Activated effector memory CD4-positive, alpha-beta T cell treated with anti-CD3 and anti-CD28 coated beads, Interleukin-2, amount 50 U/mL, for 16 hours (primary cell): Measurements from ENCODE around the gene COQ9.
"Not testable (repeated sequence)": the region's sequence is repeated elsewhere in the genome, so short reads cannot be mapped to it uniquely, and the experiment has no call there.

Experiments used
- DNase-seq: peaks from one replicate; pipeline ENCODE4 v3.0.0-alpha.2; 2020

The COQ9 gene

DNA sequence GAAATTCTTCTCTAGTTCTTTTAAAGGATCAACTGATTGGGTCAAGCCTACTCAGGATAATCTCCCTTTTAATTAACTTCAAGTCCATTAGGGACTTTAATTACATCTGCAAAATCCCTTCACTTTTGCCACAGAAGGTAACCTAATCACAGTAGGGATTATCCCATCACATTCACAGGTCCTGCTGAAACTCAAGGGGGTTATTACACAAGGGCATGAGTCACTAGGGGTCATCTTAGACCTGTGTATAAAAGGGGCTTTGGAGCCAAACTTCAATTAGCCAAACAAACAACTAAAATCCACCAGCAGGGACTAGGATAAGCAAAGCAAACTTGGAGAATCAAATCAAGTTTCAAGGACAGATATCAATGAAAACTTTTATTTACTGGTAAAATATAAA is 19.5 kb upstream of the COQ9 start:
- DNase-seq: no peak

DNA sequence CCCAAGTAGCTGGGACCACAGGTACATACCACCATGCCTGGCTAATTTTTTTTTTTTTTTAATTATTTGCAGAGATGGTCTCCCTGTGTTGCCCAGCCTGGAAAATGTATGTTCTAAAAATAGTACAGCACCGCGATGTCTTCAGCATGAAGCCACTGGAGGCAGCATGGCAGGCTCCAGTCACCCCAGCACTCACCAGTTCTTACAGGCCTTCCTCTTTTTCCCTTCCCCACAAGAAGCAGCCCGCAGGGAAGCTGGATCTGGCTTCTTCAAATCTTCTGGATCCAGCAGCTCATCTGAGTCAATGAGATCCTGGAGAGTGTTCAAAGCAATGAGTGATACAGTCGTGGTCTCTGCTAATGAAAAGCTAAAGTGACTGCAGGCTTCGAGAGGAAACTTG is 16.3 kb upstream of the COQ9 start:
- DNase-seq: no peak

DNA sequence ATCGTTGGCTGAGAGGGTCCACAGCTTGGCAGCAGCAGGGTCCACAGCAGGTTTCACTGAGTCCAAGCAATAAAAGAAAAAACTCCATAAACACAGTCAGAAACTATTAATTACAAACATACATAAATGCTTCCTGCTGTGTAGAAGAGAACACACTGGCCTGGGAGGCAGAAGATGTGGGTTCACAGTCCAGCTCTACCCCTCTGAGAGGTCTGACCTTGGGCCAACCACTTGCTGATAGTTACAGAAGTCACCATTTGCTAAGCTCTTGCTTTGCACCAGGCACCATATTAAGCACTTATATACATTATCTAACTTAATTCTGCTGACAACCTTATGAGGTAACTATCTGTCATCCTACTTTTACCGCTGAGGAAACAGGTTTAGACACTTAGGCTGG is 14.8 kb upstream of the COQ9 start:
- DNase-seq: no peak

GRCh38 chr16:57432989-57433388 is 14.3 kb upstream of the COQ9 start:
- no peak for DNase-seq

DNA sequence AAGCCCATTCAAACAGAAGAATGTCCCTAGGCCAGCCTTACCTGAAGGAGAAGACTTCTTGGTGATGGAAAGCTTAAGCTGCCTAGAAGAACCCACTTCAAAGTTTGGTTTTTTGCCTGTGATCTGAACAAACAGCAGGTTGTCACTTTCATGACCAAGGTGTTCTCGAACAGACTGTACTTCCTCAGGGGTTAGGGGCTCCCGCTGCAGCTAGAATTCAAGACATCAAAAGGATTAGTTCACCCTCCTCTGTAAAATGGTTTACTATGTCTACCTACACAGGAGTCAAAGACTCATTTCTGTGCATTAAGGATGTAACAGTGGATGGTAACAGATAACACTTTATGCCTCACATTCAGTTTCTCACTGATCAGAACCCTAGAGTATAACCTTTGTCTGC is 13.3 kb upstream of the COQ9 start:
- DNase-seq: no peak

DNA sequence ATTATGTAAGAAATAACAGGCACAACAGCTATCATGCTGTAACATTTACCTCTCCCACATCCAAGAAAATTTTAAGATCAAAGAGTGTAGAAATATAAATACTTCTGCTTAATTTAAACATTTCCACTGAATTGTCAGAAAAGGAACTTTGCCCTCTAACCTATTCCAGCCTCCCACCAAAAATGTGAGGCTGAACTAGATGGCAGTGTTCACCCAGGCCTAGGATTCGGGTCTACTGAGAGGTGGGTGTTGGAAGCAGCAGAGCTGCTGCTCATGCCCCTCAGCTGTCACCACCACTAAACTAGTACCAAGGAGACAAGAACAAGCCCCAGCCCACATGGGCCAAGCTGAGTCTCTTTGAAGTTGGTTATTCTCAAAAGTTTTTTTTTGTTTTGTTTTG is 11.4 kb upstream of the COQ9 start:
- DNase-seq: no peak

DNA sequence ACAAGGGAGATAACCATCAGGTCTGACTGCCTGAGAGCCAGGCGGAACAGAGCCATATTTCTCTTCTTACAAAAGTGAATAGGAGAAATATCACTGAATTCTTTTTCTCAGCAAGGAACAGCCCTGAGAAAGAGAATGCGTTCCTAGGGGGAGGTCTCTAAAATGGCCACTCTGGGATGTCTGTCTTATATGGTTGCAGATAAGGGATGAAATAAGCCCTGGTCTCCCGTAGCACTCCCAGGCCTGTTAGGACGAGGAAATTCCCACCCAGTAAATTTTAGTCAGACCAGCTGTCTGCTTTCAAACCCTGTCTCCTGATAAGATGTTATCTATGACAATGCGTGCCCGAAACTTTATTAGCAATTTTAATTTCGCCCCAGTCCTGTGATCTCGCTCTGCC is 7.3 kb upstream of the COQ9 start:
- not testable (repeated sequence) for DNase-seq

- not testable (repeated sequence) for DNase-seq
These were observed 6.7 kb upstream of the COQ9 start for GRCh38 chr16:57440551-57440950.

DNA sequence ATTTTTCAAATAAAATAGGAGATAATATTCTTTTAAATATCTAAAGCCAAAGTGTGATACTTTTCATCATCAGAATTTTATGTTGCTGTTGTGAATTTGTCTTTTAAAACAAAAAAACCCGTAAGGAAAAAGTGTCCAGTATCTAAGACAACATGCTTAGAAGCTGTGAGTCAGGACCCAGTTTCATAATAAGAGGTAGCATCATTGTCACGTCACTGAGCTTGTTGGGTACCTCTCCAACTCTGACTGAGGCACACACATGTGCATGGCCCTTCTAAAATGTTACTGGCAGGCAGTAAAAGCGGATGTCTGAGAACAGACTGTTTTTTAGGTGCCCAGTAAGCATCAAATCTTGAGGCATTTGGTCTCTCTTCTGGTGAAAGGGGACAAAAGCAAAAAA is 2.6 kb upstream of the COQ9 start:
- DNase-seq: no peak

GRCh38 chr16:57445510-57445909 is 1.8 kb upstream of the COQ9 start:
- no peak for DNase-seq

DNA sequence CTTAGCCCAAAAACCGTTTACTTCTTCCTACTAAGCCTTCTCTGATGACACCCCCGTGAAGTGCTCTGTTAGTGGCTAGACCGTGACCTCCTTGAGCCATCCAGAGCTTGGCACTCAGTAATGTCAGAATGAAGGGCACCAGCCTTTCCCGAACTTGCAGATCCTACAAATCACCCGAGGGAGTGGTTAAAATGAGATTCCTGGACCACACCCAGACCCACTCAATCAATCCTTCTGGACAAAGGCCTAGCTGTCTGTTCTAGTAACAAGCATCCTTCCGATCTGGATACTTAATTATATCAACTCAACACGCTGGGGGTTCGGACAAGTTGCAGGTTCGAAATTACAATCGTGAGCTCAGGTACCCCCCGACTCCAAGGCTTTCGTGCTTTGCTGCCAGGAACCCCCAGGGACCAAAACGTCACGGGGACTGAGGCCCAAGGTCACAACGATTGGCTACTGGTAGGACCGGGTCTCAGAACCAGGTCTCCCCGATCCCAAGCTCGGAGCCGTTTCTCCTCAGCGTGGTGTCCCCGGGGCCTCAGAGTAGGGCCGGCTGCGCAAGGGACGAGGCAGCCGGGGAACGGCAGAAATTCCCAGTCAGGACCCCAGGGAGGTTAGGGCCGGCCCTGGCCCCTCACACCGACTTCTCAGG is 621 bp upstream of the COQ9 start:
- no peak for DNase-seq

DNA sequence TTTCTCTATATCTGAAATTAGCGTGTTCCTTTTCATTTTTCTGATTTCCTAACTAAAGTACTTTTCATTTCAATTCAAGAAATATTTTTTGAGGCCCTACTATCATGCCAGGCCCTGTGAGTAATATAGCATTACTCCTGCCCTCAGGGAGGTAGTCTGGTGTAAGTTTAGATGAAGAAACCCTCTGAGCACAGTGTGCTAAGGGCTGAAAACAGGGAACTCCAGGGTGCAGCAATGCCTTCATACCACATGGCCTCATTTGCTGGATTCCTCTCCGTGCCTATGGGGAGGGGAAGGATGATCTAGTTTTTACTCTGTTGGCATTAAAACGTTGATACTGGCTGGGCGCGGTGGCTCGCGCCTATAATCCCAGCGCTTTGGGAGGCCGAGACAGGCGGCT is 4.7 kb downstream of the COQ9 start:
- DNase-seq: no peak

GRCh38 chr16:57462209-57462977 is 15.1 kb downstream of the COQ9 start, which contains the start of gene POLR2C:
POLR2C (plus strand) TSS chr16:57462679; CDS start chr16:57462725, 46 bp downstream.
- peak; percentile 98 for DNase-seq

DNA sequence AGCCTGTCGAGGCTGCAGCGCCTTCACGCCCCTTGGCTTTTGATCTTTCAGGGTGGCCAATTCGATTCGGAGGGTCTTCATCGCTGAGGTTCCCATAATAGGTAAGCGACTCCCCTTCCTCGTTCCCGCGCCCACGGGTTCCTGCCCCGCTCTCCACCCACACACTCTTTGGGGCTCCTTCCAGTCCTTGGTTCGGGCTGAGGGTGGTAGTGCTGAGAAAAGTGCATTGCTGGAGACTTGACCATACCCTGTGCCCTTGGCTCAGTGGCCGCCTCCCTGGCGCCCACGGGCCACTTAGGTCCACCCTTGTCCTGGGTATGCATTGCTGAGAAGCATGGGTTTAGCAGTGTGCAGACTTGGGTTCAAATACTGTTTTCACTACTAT is 15.7 kb downstream of the COQ9 start:
- no peak for DNase-seq

DNA sequence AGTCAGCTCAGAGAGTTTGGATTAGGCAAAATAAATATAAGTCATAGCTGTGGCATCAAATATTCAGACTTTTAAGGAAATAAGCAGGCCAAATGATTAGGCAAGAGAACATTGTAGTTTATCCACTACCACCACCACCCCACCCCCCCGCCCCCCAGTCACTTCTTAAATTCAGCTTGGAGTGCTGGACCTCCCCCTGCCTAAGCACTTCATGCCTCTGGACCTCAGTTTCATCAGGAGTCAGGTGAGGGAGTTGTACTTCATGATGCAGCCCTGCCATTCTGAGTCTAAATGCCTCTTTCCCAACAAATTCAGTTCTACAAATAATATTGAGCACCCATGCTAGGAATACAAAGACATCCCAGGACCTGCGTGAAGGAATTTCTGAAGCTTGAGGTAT is 17.2 kb downstream of the COQ9 start:
- no peak for DNase-seq

- no peak for DNase-seq
These were observed 21.1 kb downstream of the COQ9 start for GRCh38 chr16:57468346-57468745.

DNA sequence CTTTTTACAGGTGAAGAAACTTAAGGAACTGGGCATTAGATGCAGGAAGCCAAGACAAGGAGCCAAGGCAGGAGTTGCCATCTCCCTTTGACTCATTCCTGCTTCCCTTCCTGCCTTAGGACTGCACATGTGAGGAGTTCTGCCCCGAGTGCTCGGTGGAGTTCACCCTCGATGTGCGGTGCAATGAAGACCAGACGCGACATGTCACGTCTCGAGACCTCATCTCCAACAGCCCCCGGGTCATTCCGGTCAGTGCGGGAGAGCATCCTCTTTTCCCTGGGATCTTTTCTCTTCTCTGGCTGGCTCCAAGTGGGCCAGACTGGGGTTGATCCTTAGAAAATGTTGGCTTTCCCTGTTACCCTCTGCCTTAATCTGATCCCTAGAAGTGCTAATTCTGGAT is 21.8 kb downstream of the COQ9 start:
- DNase-seq: no peak

DNA sequence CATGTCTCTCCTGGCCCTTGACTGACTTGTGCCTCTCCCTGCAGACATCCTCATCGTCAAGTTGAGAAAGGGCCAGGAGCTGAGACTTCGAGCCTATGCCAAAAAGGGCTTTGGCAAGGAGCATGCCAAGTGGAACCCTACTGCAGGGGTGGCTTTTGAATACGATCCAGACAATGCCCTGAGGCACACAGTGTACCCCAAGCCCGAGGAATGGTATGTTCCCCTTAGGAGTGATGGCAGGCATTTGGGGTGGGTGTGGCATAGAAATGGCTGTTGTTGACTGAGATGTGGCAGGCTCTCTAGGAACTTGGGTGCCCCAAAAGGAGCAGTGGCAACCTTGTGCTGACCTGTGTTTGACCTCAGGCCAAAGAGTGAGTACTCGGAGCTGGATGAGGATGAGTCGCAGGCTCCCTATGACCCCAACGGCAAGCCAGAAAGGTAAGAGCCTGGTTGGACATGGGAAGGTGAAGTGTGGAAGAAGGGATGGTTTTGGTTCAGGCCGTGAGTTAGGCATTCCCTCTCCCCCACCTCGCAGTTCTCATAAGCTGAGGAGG is 22.7 kb downstream of the COQ9 start:
- no peak for DNase-seq

DNA sequence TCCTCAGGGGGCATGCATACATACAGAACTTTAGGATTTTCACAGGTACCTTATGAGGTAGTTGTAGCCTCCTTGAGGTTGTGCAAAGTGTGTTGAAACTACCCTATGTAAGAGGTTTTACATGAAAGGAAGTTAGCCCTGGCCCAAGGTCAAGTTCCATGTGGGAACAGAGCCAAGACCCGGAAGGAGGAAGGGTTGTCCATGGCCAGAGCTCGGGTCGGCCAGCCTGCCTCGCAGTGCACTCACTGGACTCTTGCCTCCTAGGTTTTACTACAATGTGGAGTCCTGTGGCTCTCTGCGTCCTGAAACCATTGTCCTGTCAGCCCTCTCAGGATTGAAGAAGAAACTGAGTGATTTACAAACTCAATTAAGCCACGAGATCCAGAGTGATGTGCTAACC is 23.4 kb downstream of the COQ9 start:
- no peak for DNase-seq

- no peak for DNase-seq
These were observed 23.9 kb downstream of the COQ9 start for GRCh38 chr16:57471209-57471608.

GRCh38 chr16:57471852-57472664 is 24.8 kb downstream of the COQ9 start:
- no peak for DNase-seq

- no peak for DNase-seq
These were observed 25.4 kb downstream of the COQ9 start for GRCh38 chr16:57472665-57473060.

DNA sequence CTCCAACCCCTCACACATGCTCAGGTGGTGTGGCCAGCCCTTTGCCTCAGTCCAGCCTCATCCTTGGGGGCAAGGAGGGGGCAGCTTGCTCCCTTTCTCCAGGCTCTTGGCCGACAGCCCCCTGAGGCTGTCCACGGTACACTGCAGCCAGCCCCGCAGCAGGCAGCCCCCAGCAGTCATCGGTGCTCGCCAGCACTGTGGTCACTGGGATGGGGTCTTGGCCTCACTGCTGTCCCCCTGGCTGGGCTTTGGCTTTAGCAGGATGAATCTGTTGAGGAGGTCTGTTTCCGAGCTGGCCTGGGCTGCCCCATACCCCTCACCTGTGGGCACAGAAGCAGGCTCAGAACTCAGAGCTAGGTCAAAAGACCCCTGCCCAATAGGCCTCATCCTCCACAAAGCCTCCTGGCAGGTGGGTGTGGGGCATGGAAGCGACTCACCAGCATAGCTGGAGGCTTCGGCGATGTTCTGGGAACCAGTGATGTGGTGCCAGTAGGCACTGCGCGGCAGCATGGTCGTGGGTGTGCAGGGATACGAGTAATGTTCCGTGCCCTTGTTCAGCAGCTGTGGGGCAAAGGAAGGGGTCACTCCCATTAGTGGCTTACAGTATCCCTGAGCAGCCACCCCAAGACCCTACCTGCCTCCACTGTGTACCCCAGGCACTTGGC is 26.0 kb downstream of the COQ9 start:
- no peak for DNase-seq
